GM12891 (cell line): Measurements from ENCODE around the gene DDX59.

Experiments
- POLR2A ChIP-seq: IDR thresholded peaks from 2 replicates; pipeline ENCODE4 v1.6.1; 2011; ENCODE audit warnings: low read depth, low read length, control low read depth
- POLR2AphosphoS5 ChIP-seq: IDR thresholded peaks from 2 replicates; pipeline ENCODE4 v1.6.1; 2011; ENCODE audit warnings: low read depth, low read length, control low read depth
- SPI1 ChIP-seq: IDR thresholded peaks from 2 replicates; pipeline ENCODE4 v1.6.1; 2011; ENCODE audit warnings: low read depth, low read length, control low read depth

DNA sequence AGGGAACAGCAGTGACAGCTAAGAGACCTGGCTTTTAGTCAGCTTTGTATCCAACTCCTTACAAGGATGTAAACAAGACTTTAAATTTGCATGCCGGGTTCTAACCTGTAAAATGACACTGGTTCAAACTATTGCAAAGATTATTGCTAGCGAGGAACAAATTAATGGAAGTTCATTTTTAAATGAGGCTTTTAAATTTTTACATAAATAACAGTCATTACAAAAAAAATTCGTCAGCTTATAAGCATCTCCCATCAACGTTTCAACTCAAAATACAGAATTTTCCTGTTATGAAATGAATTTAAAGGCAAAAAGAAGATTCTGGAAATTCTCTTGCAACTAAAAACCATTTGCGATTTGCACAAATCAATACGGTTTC, 49.8 kb downstream of the DDX59 start:
- TF ChIP-seq POLR2AphosphoS5: no peak
- no peak for TF ChIP-seq SPI1
- TF ChIP-seq POLR2A: no peak
